HepG2 (cell line): ENCODE results near the gene ALOX15. TPM values are rescaled to one million over a fixed set of nuclear protein-coding genes. Genes with fewer than 3 reads are reported as not detected.

Experiments used
- ATAC-seq: fragments of 200-7000 bp; cut with Tn5 transposase; 3 replicates; pipeline ENCODE4 v1.9.1; 2020; ENCODE audit warnings: mild to moderate bottlenecking, moderate library complexity
- BruUV-seq: library from RNA; stranded (reverse); fragments of 400-500 nt; replicated peaks from 2 replicates; lab custom pipeline; 2021; lab: Mats Ljungman, UMichigan
- CTCF ChIA-PET: fragments of 300-600 bp; formaldehyde crosslinking; extraction: SDS; loops from one replicate; lab custom pipeline; 2021; ENCODE audit warnings: low total read pairs, inconsistent platforms, low intra/inter-chr PET ratio; lab: Yijun Ruan, JAX
- POLR2A ChIA-PET: fragments of 350-600 bp; sonication (Branson Sonifier 250); formaldehyde crosslinking; loops from one replicate; lab custom pipeline; 2020; ENCODE audit warnings: antibody characterized with exemption, inconsistent platforms; lab: Yijun Ruan, JAX
- DNase-seq: peaks from one replicate; pipeline ENCODE4 v3.0.0-alpha.2; 2015; ENCODE audit warnings: low spot score
- FAIRE-seq: peaks from 3 replicates; lab custom pipeline; 2011; peaks lifted over from hg19 to GRCh38; lab: Jason Lieb, UNC
- H2AFZ ChIP-seq: one replicate; pipeline ENCODE4 v1.6.1; 2011; ENCODE audit warnings: low read length, inconsistent platforms
- H3K27ac ChIP-seq: fragments of 300-600 bp; 3 replicates; pipeline ENCODE4 v1.8.0; 2011; ENCODE audit warnings: mixed run types, mild to moderate bottlenecking, mixed read lengths, low read length, inconsistent platforms; ENCODE audit not compliant: insufficient read depth; ENCODE audit errors: extremely low read length
- H3K27me3 ChIP-seq, 2 experiments: fragments of 200-600 bp in 1 of 2; 2 replicates in 1 of 2; 3 replicates in 1 of 2; pipeline versions ENCODE4 v1.6.0 to v1.8.0; 2011; ENCODE audit warnings: low read length in 2 of 2, mild to moderate bottlenecking in 2 of 2, moderate library complexity in 2 of 2, inconsistent platforms in 1 of 2; ENCODE audit not compliant: insufficient read depth in 2 of 2, control insufficient read depth in 1 of 2
- H3K36me3 ChIP-seq, 2 experiments: fragments of 200-600 bp in 1 of 2; replicated peaks in 1 of 2; 2 replicates in 1 of 2; 3 replicates in 1 of 2; pipeline versions ENCODE4 v1.5.1 to v1.8.0; 2011; ENCODE audit warnings: low read length in 2 of 2, inconsistent platforms in 1 of 2; ENCODE audit not compliant: insufficient read depth in 2 of 2, control insufficient read depth in 1 of 2
- H3K4me1 ChIP-seq: 2 replicates; pipeline ENCODE4 v1.5.1; 2012; ENCODE audit warnings: low read length, inconsistent platforms; ENCODE audit not compliant: insufficient read depth
- H3K4me2 ChIP-seq: 2 replicates; pipeline ENCODE4 v1.6.0; 2011; ENCODE audit warnings: low read depth, low read length, inconsistent platforms
- H3K4me3 ChIP-seq, 3 experiments: fragments of 200-600 bp in 1 of 3; sonication (generic), shearing (Covaris generic) in 1 of 3; replicated peaks in 1 of 3; 2 replicates each; pipeline ENCODE4 v1.5.1; 2011 to 2016; ENCODE audit warnings: low read length in 3 of 3, inconsistent platforms in 2 of 3, low read depth in 2 of 3, mild to moderate bottlenecking in 2 of 3, control low read depth in 1 of 3, mixed read lengths in 1 of 3; ENCODE audit not compliant: insufficient read depth in 1 of 3
- H3K79me2 ChIP-seq: one replicate; pipeline ENCODE4 v1.6.1; 2011; ENCODE audit warnings: low read length, inconsistent platforms; ENCODE audit not compliant: insufficient read depth
- H3K9ac ChIP-seq: 2 replicates; pipeline ENCODE4 v1.6.0; 2011; ENCODE audit warnings: mild to moderate bottlenecking, low read depth, low read length, inconsistent platforms; ENCODE audit not compliant: insufficient read depth
- H3K9me3 ChIP-seq: 2 replicates; pipeline ENCODE4 v1.5.1; 2012; ENCODE audit warnings: mild to moderate bottlenecking, low read length
- H4K20me1 ChIP-seq: 2 replicates; pipeline ENCODE4 v1.6.0; 2011; ENCODE audit warnings: inconsistent platforms, mild to moderate bottlenecking, low read length, moderate library complexity; ENCODE audit not compliant: insufficient read depth
- ELF4 ChIP-seq: sonication (generic); formaldehyde crosslinking; IDR thresholded peaks from 2 replicates; pipeline ENCODE4 v1.5.0; 2020; ENCODE audit warnings: missing genetic modification reagents, mild to moderate bottlenecking, moderate library complexity, borderline replicate concordance
- MZF1 ChIP-seq: sonication (generic); formaldehyde crosslinking; IDR thresholded peaks from 2 replicates; pipeline ENCODE4 v1.8.1; 2023; ENCODE audit warnings: mild to moderate bottlenecking, missing genetic modification reagents, borderline replicate concordance
- NONO ChIP-seq, 2 experiments: fragments of 450-650 bp in 1 of 2; sonication (generic) in 1 of 2; formaldehyde crosslinking in 1 of 2; IDR thresholded peaks in 1 of 2; conservative IDR thresholded peaks in 1 of 2; 2 replicates each; pipeline versions ENCODE4 v1.6.1 to v1.8.0; 2017 to 2022; ENCODE audit warnings: mild to moderate bottlenecking in 1 of 2, missing genetic modification reagents in 1 of 2, moderate library complexity in 1 of 2
- POLR2G ChIP-seq: fragments of 200-400 bp; formaldehyde crosslinking; IDR thresholded peaks from 2 replicates; pipeline ENCODE4 v1.6.1; 2018; ENCODE audit warnings: mild to moderate bottlenecking, low read depth, low read length, moderate library complexity
- ZNF256 ChIP-seq: sonication (generic); formaldehyde crosslinking; conservative IDR thresholded peaks from 2 replicates; pipeline ENCODE4 v1.4.0; 2020; ENCODE audit warnings: missing genetic modification reagents
- WGBS: methylation state at CpG from one replicate; pipeline ENCODE4 v1.1.6; 2017; ENCODE audit warnings: low lambda C conversion rate; 5-methylcytosine and 5-hydroxymethylcytosine counted together
- in situ Hi-C: cut with HindIII; loops from 2 replicates; pipeline ENCODE4 v1.10.0; 2017; ENCODE audit warnings: low pct_unique_long_range_greater_than_20kb; ENCODE audit not compliant: extremely low pct_ligation_motif_present
- intact Hi-C: fragments of 100-400 bp; cut with micrococcal nuclease; formaldehyde crosslinking; loops from one replicate; pipeline ENCODE4 v1.10.0; 2022; ENCODE audit not compliant: unreplicated experiment
- polyA plus RNA-seq, 8 experiments: library from polyadenylated mRNA; depleted of rRNA in 3 of 8; stranded (reverse) in 7 of 8; unstranded in 1 of 8; fragments of >200 nt; fragmentation: Illumina TruSeq in 4 of 8; extraction: Trizol in 4 of 8; gene quantifications; 2 replicates each; pipeline versions ENCODE4 v1.2.1 to v1.2.3, GENCODE V29; 2011 to 2016; ENCODE audit warnings: low read depth in 4 of 8, missing spikeins in 1 of 8, mixed read lengths in 1 of 8; ENCODE audit not compliant: insufficient read depth in 1 of 8
- total RNA-seq, 5 experiments: library from RNA; depleted of rRNA; stranded (reverse); fragments of >200 nt; fragmentation: Illumina TruSeq; extraction: Trizol; gene quantifications; 2 replicates each; pipeline ENCODE4 v1.2.3, GENCODE V29; 2016; ENCODE audit warnings: low read depth in 1 of 5
- TF ChIP-seq, protein P1 (sequence below): sonication (generic); formaldehyde crosslinking; IDR thresholded peaks from 2 replicates; pipeline ENCODE4 v1.5.0; 2020; ENCODE audit warnings: missing genetic modification reagents
- TF ChIP-seq, protein P2 (sequence below): sonication (generic); formaldehyde crosslinking; IDR thresholded peaks from 2 replicates; pipeline ENCODE4 v1.8.0; 2022; ENCODE audit warnings: mild to moderate bottlenecking, missing genetic modification reagents, borderline replicate concordance
- TF ChIP-seq, protein P3 (sequence below): IDR thresholded peaks from 2 replicates; pipeline ENCODE4 v1.6.1; 2016; ENCODE audit warnings: low read depth, missing genetic modification reagents, missing compliant biosample characterization
- TF ChIP-seq, protein P4 (sequence below): IDR thresholded peaks from 2 replicates; pipeline ENCODE4 v1.6.1; 2016; ENCODE audit warnings: mild to moderate bottlenecking, missing biosample characterization, missing genetic modification reagents

ALOX15 gene
- total and polyA plus RNA-seq, 2 of the 13 experiments (the other 11 are each of a cell fraction or from before 2014, with no cell fraction given), result 0.04 TPM; not detected in 1

DNA sequence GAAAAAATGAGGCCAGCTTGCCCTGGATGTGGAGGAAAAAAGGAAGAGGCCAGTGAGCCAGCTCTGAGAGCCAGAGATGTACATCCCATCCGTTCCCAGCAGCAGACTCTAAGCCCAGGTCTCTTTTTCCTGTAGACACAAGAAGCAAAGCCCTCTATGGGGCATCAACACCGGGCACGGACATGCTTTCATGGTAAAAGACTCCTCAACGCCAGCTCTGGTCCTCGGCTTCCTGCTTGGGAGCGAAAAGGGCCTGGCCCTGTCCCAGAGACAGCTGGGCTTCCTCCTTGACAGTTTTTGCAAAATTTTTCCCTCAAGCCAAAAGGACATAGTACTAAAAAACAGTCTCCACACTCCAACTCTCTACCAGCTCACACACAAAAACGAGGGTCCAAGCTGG is 35.3 kb upstream of the ALOX15 start:
- ATAC-seq (no peak), FAIRE-seq (no peak), DNase-seq (no peak)
- Histone ChIP-seq H3K9ac (no peak overlapping the region), H3K4me1 (peaks cover 21% of the 10 kb centered on the region), H3K27me3 (no peaks in the 10 kb centered on the region), H3K4me2 (no peak overlapping the region), H4K20me1 (no peaks in the 10 kb centered on the region), H3K4me3 (no peak overlapping the region), H2AFZ (no peak overlapping the region), H3K36me3 (peaks cover 56 to 88% of the 10 kb centered on the region in 2 experiments), H3K27ac (no peak overlapping the region), H3K79me2 (no peaks in the 10 kb centered on the region), H3K9me3 (no peaks in the 10 kb centered on the region)
- TF ChIP-seq POLR2G, result 0 out of 2 replicates have a peak, but pooled peaks have one; percentile 1
- no peak for TF ChIP-seq ZNF256 (CRISPR knock-in tag)
- TF ChIP-seq, protein P1, sequence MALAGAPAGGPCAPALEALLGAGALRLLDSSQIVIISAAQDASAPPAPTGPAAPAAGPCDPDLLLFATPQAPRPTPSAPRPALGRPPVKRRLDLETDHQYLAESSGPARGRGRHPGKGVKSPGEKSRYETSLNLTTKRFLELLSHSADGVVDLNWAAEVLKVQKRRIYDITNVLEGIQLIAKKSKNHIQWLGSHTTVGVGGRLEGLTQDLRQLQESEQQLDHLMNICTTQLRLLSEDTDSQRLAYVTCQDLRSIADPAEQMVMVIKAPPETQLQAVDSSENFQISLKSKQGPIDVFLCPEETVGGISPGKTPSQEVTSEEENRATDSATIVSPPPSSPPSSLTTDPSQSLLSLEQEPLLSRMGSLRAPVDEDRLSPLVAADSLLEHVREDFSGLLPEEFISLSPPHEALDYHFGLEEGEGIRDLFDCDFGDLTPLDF (CRISPR knock-in tag), result no peak
- WGBS, result 97% methylated on average over 6 of the region's 7 CpGs
- ChIA-PET CTCF (no interaction called here), POLR2A (no interaction called here)
- BruUV-seq, result no TSS peak
- in situ Hi-C loops (no loop called here), intact Hi-C loops (no loop called here)

DNA sequence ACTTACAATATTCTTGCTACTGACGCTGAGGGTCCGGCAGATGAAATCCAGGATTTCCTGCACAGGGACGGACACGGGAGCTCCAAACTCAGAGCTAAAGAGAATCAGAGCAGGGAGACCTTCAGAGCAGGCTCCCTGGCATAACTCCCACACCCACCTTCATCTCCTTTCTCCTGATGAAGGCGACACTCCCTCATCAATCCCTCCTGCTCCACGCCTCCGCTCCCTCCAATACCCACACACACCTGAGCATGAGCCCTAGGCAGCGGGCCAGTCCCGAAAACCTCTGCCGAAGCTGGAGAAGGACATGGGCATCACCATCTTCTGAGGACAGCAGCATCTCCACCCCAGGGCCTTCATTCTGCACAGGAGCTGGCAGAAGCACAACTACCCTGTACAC is 34.3 kb upstream of the ALOX15 start:
- FAIRE-seq (no peak), DNase-seq (no peak), ATAC-seq (no peak)
- H3K9ac ChIP-seq, result no peak overlapping the region
- H3K4me2 ChIP-seq, result no peak overlapping the region
- POLR2A ChIA-PET, result no interaction called here
- peaks cover 61 to 90% of the 10 kb centered on the region in 2 experiments for H3K36me3 ChIP-seq
- TF ChIP-seq, protein P2, sequence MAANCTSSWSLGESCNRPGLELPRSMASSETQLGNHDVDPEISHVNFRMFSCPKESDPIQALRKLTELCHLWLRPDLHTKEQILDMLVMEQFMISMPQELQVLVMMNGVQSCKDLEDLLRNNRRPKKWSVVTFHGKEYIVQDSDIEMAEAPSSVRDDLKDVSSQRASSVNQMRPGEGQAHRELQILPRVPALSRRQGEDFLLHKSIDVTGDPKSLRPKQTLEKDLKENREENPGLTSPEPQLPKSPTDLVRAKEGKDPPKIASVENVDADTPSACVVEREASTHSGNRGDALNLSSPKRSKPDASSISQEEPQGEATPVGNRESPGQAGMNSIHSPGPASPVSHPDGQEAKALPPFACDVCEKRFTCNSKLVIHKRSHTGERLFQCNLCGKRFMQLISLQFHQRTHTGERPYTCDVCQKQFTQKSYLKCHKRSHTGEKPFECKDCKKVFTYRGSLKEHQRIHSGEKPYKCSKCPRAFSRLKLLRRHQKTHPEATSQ (CRISPR knock-in tag), result no peak
- TF ChIP-seq, protein P3, sequence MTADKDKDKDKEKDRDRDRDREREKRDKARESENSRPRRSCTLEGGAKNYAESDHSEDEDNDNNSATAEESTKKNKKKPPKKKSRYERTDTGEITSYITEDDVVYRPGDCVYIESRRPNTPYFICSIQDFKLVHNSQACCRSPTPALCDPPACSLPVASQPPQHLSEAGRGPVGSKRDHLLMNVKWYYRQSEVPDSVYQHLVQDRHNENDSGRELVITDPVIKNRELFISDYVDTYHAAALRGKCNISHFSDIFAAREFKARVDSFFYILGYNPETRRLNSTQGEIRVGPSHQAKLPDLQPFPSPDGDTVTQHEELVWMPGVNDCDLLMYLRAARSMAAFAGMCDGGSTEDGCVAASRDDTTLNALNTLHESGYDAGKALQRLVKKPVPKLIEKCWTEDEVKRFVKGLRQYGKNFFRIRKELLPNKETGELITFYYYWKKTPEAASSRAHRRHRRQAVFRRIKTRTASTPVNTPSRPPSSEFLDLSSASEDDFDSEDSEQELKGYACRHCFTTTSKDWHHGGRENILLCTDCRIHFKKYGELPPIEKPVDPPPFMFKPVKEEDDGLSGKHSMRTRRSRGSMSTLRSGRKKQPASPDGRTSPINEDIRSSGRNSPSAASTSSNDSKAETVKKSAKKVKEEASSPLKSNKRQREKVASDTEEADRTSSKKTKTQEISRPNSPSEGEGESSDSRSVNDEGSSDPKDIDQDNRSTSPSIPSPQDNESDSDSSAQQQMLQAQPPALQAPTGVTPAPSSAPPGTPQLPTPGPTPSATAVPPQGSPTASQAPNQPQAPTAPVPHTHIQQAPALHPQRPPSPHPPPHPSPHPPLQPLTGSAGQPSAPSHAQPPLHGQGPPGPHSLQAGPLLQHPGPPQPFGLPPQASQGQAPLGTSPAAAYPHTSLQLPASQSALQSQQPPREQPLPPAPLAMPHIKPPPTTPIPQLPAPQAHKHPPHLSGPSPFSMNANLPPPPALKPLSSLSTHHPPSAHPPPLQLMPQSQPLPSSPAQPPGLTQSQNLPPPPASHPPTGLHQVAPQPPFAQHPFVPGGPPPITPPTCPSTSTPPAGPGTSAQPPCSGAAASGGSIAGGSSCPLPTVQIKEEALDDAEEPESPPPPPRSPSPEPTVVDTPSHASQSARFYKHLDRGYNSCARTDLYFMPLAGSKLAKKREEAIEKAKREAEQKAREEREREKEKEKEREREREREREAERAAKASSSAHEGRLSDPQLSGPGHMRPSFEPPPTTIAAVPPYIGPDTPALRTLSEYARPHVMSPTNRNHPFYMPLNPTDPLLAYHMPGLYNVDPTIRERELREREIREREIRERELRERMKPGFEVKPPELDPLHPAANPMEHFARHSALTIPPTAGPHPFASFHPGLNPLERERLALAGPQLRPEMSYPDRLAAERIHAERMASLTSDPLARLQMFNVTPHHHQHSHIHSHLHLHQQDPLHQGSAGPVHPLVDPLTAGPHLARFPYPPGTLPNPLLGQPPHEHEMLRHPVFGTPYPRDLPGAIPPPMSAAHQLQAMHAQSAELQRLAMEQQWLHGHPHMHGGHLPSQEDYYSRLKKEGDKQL (CRISPR knock-in tag), result no peak
- TF ChIP-seq MZF1 (CRISPR knock-in tag), result no peak
- TF ChIP-seq, protein P4, sequence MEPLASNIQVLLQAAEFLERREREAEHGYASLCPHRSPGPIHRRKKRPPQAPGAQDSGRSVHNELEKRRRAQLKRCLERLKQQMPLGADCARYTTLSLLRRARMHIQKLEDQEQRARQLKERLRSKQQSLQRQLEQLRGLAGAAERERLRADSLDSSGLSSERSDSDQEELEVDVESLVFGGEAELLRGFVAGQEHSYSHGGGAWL (CRISPR knock-in tag), result no peak
- TF ChIP-seq ELF4, result no peak
- no peak for TF ChIP-seq NONO (IDR thresholded peaks at IDR 0.05)
- no peak for TF ChIP-seq NONO (CRISPR knock-in tag; conservative IDR thresholded peaks at IDR 0.05)
- no peaks in the 10 kb centered on the region for H3K27me3 ChIP-seq
- no TSS peak for BruUV-seq
- no peaks in the 10 kb centered on the region for H3K9me3 ChIP-seq
- no peak overlapping the region for H3K4me3 ChIP-seq
- CTCF ChIA-PET, result no interaction called here
- intact Hi-C loops, result no loop called here
- H3K79me2 ChIP-seq, result no peaks in the 10 kb centered on the region
- 93% methylated on average over 10 of the region's 10 CpGs for WGBS
- no peaks in the 10 kb centered on the region for H4K20me1 ChIP-seq
- in situ Hi-C loops, result no loop called here
- H3K27ac ChIP-seq, result no peak overlapping the region
- no peak overlapping the region for H2AFZ ChIP-seq
- H3K4me1 ChIP-seq, result peaks cover 21% of the 10 kb centered on the region
